ENCODE measurements around the gene GJA3. TPM values are rescaled to one million over a fixed set of nuclear protein-coding genes. Genes with fewer than 3 reads are reported as not detected.

GJA3 gene
- total and polyA plus RNA-seq, 2 donors (not counting 1 experiment from before 2014, with no cell fraction given), result 0.33 to 0.44 TPM

DNA sequence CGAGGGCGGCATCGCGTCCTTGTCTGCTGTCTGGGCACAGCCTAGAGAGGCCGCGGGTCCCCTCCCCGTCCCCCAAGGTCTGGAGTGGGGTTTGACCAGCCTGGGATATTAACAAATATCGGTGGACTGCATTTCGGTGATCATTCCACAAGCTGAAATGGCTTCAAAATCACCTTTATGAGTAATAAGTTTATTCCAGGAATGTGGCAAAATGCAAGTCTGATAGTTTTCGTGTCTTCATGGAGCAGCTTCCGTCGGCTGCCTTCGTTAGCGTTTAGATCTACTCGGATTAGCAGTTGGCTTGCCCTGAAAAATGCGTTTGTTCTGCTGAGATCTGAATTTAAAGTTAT lies 1.1 kb upstream of the GJA3 start:
- Histone ChIP-seq H3K79me2 (ENCODE audit: control insufficient read depth, insufficient read depth, low read length) (no peaks in the 10 kb centered on the region), H3K9me3 (ENCODE audit: control insufficient read depth, insufficient read depth, low read depth, low read length) (no peaks in the 10 kb centered on the region), H3K36me3 (ENCODE audit: control insufficient read depth, insufficient read depth, low read length) (no peaks in the 10 kb centered on the region), H3K9ac (ENCODE audit: insufficient read depth, low read length) (no peak overlapping the region), H3K4me2 (ENCODE audit: extremely low read depth, insufficient read depth, low read length) (no peak overlapping the region), H3K27ac (ENCODE audit: insufficient read depth, low read length) (no peak overlapping the region), H4K20me1 (ENCODE audit: control insufficient read depth, extremely low read depth, insufficient read depth, low read length) (no peaks in the 10 kb centered on the region), H3K27me3 (ENCODE audit: control insufficient read depth, insufficient read depth, low read length) (peaks cover 16% of the 10 kb centered on the region), H2AFZ (ENCODE audit: low read length) (no peak overlapping the region), H3K4me3 (replicated peaks in 1 of 4; ENCODE audit: control extremely low read depth in 1 of 4, insufficient read depth in 1 of 4, low read depth in 3 of 4, low read length in 4 of 4) (no peak overlapping the region), H3K4me1 (ENCODE audit: control insufficient read depth, extremely low read depth, insufficient read depth, low read length) (no peaks in the 10 kb centered on the region)
- TF ChIP-seq, protein P1, sequence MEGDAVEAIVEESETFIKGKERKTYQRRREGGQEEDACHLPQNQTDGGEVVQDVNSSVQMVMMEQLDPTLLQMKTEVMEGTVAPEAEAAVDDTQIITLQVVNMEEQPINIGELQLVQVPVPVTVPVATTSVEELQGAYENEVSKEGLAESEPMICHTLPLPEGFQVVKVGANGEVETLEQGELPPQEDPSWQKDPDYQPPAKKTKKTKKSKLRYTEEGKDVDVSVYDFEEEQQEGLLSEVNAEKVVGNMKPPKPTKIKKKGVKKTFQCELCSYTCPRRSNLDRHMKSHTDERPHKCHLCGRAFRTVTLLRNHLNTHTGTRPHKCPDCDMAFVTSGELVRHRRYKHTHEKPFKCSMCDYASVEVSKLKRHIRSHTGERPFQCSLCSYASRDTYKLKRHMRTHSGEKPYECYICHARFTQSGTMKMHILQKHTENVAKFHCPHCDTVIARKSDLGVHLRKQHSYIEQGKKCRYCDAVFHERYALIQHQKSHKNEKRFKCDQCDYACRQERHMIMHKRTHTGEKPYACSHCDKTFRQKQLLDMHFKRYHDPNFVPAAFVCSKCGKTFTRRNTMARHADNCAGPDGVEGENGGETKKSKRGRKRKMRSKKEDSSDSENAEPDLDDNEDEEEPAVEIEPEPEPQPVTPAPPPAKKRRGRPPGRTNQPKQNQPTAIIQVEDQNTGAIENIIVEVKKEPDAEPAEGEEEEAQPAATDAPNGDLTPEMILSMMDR (conservative IDR thresholded peaks at IDR 0.05 in 1 of 2, IDR thresholded peaks at IDR 0.05 in 1 of 2; ENCODE audit: low read depth in 1 of 2, low read length in 2 of 2), result no peak
- TF ChIP-seq EZH2 (IDR thresholded peaks at IDR 0.05; ENCODE audit: low read length, missing control alignments), result no peak
- no peak for DNase-seq (ENCODE audit: low read depth in 2 of 2)

DNA sequence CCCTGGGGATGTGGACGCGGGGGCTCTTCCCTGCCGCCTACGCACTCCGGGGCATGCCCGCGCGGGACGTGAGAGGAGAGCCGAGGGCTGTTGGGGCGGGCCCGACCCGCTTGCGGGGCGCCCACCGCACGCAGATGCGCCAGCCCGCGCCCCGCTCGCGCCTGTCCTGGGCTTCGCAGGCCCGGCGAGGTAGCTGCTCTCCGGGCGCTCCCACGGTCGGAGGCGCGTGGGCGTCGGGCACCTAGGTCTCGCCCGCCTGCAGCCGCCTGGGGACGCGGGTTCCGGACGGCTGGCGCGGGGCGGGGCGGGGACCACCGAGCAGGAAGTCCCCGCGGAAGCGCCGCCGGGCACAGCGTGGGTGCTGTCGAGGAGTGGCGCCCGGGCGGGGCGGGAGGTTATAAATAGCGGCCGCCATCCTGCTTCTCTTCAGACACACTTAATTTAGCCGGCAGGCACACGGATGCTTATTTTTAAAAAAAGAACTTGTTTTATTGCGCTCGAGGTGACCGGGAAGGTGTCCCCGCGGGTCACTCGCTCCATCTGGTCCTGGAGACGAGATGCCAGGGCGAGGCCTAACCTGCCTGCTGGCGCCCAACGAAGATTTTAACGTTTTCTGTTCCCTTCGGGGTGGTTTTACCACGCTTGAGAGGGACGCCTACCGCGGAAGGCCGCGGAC lies 561 bp upstream of the GJA3 start:
- H3K79me2 ChIP-seq (ENCODE audit: control insufficient read depth, insufficient read depth, low read length), result no peaks in the 10 kb centered on the region
- peak overlapping the region in 3 of 4 experiments; percentile 28 to 59 (median 41) for H3K4me3 ChIP-seq (replicated peaks in 1 of 4; ENCODE audit: control extremely low read depth in 1 of 4, insufficient read depth in 1 of 4, low read depth in 3 of 4, low read length in 4 of 4)
- peaks cover 12% of the 10 kb centered on the region for H3K27me3 ChIP-seq (ENCODE audit: control insufficient read depth, insufficient read depth, low read length)
- H3K27ac ChIP-seq (ENCODE audit: insufficient read depth, low read length), result no peak overlapping the region
- H3K36me3 ChIP-seq (ENCODE audit: control insufficient read depth, insufficient read depth, low read length), result no peaks in the 10 kb centered on the region
- H4K20me1 ChIP-seq (ENCODE audit: control insufficient read depth, extremely low read depth, insufficient read depth, low read length), result no peaks in the 10 kb centered on the region
- TF ChIP-seq, protein P1 (conservative IDR thresholded peaks at IDR 0.05 in 1 of 2, IDR thresholded peaks at IDR 0.05 in 1 of 2; ENCODE audit: low read depth in 1 of 2, low read length in 2 of 2), result no peak
- TF ChIP-seq EZH2 (IDR thresholded peaks at IDR 0.05; ENCODE audit: low read length, missing control alignments), result peak; percentile 25
- H3K4me1 ChIP-seq (ENCODE audit: control insufficient read depth, extremely low read depth, insufficient read depth, low read length), result no peaks in the 10 kb centered on the region
- no peak for DNase-seq (ENCODE audit: low read depth in 2 of 2)
- no peaks in the 10 kb centered on the region for H3K9me3 ChIP-seq (ENCODE audit: control insufficient read depth, insufficient read depth, low read depth, low read length)
- no peak overlapping the region for H3K9ac ChIP-seq (ENCODE audit: insufficient read depth, low read length)
- no peak overlapping the region for H2AFZ ChIP-seq (ENCODE audit: low read length)
- H3K4me2 ChIP-seq (ENCODE audit: extremely low read depth, insufficient read depth, low read length), result peak overlapping the region; percentile 62

- H3K9ac ChIP-seq (ENCODE audit: insufficient read depth, low read length), result no peak overlapping the region
- no peaks in the 10 kb centered on the region for H3K4me1 ChIP-seq (ENCODE audit: control insufficient read depth, extremely low read depth, insufficient read depth, low read length)
- H4K20me1 ChIP-seq (ENCODE audit: control insufficient read depth, extremely low read depth, insufficient read depth, low read length), result no peaks in the 10 kb centered on the region
- H3K27me3 ChIP-seq (ENCODE audit: control insufficient read depth, insufficient read depth, low read length), result peaks cover 8% of the 10 kb centered on the region
- DNase-seq (ENCODE audit: low read depth in 2 of 2), result peak; percentile 38 to 53
- peak overlapping the region; percentile 72 for H3K4me2 ChIP-seq (ENCODE audit: extremely low read depth, insufficient read depth, low read length)
- TF ChIP-seq EZH2 (IDR thresholded peaks at IDR 0.05; ENCODE audit: low read length, missing control alignments), result peak; percentile 28
- TF ChIP-seq, protein P1 (conservative IDR thresholded peaks at IDR 0.05 in 1 of 2, IDR thresholded peaks at IDR 0.05 in 1 of 2; ENCODE audit: low read depth in 1 of 2, low read length in 2 of 2), result no peak
- peak overlapping the region in 3 of 4 experiments; percentile 28 to 59 (median 52) for H3K4me3 ChIP-seq (replicated peaks in 1 of 4; ENCODE audit: control extremely low read depth in 1 of 4, insufficient read depth in 1 of 4, low read depth in 3 of 4, low read length in 4 of 4)
- no peaks in the 10 kb centered on the region for H3K36me3 ChIP-seq (ENCODE audit: control insufficient read depth, insufficient read depth, low read length)
- no peaks in the 10 kb centered on the region for H3K9me3 ChIP-seq (ENCODE audit: control insufficient read depth, insufficient read depth, low read depth, low read length)
- H3K27ac ChIP-seq (ENCODE audit: insufficient read depth, low read length), result no peak overlapping the region
- H3K79me2 ChIP-seq (ENCODE audit: control insufficient read depth, insufficient read depth, low read length), result no peaks in the 10 kb centered on the region
- H2AFZ ChIP-seq (ENCODE audit: low read length), result peak overlapping the region; percentile 6
Measured at GRCh38 chr13:20159646-20160305, 1.1 kb downstream of the GJA3 start.
